HCT116 (cell line): ENCODE measurements around the gene CIAO1. TPM values are rescaled to one million over a fixed set of nuclear protein-coding genes. Genes with fewer than 3 reads are reported as not detected.

ENCODE experiments used
- ATAC-seq: fragments of 200-7000 bp; cut with Tn5 transposase; 2 replicates; pipeline ENCODE4 v1.9.1; 2020; ENCODE audit warnings: mild to moderate bottlenecking, moderate library complexity
- BruUV-seq: library from RNA; stranded (reverse); fragments of 400-500 nt; replicated peaks from 2 replicates; lab custom pipeline; 2021; lab: Mats Ljungman, UMichigan
- CTCF ChIA-PET: fragments of 300-600 bp; sonication (Branson Sonifier 250); formaldehyde crosslinking; loops from one replicate; lab custom pipeline; 2021; ENCODE audit warnings: antibody characterized with exemption; lab: Charles Lee
- POLR2A ChIA-PET: fragments of 300-600, 350-600 bp; sonication (Branson Sonifier 250); formaldehyde crosslinking; loops from one replicate; lab custom pipeline; 2021; ENCODE audit warnings: antibody characterized with exemption; lab: Charles Lee
- RAD21 ChIA-PET, 2 experiments: fragments of 300-600 bp; sonication (Branson Sonifier 250); formaldehyde crosslinking; loops; one replicate each; lab custom pipeline; 2023; ENCODE audit warnings: low total read pairs in 2 of 2; ENCODE audit not compliant: uncharacterized antibody in 2 of 2, unreplicated experiment in 2 of 2, low non-redundant PET in 1 of 2; lab: Charles Lee
- DNase-seq: peaks from one replicate; pipeline ENCODE4 v3.0.0-alpha.2; 2010; ENCODE audit warnings: low read depth, low spot score
- H2AFZ ChIP-seq: fragments of 200-600 bp; shearing (Covaris generic), sonication (generic); 2 replicates; pipeline ENCODE4 v1.6.1; 2017; ENCODE audit warnings: low read depth, mixed run types, mixed read lengths, antibody characterized with exemption, low read length; ENCODE audit not compliant: poor library complexity, severe bottlenecking
- H3K27ac ChIP-seq: 2 replicates; pipeline ENCODE4 v1.5.1; 2012; ENCODE audit warnings: low read depth, low read length
- H3K27me3 ChIP-seq: fragments of 200-600 bp; sonication (generic); 2 replicates; pipeline ENCODE4 v1.6.1; 2016; ENCODE audit warnings: mixed run types, low read length, mixed read lengths; ENCODE audit not compliant: insufficient read depth
- H3K36me3 ChIP-seq, 2 experiments: fragments of 200-500 bp in 1 of 2; fragments of 200-600 bp in 1 of 2; sonication (Bioruptor generic) in 1 of 2; sonication (generic) in 1 of 2; 2 replicates each; pipeline versions ENCODE4 v1.5.1 to v1.6.1; 2014 to 2016; ENCODE audit warnings: low read length in 2 of 2, inconsistent platforms in 1 of 2, mixed read lengths in 1 of 2, mixed run types in 1 of 2; ENCODE audit not compliant: insufficient read depth in 2 of 2, control insufficient read depth in 1 of 2
- H3K4me1 ChIP-seq, 2 experiments: fragments of 200-600 bp in 1 of 2; sonication (generic) in 1 of 2; 2 replicates each; pipeline versions ENCODE4 v1.5.1 to v1.6.1; 2012 to 2017; ENCODE audit warnings: low read length in 2 of 2, inconsistent platforms in 1 of 2, mild to moderate bottlenecking in 1 of 2, mixed read lengths in 1 of 2, mixed run types in 1 of 2, moderate library complexity in 1 of 2; ENCODE audit not compliant: insufficient read depth in 2 of 2, control insufficient read depth in 1 of 2
- H3K4me2 ChIP-seq: fragments of 200-600 bp; sonication (generic); 2 replicates; pipeline ENCODE4 v1.6.1; 2017; ENCODE audit warnings: mixed run types, low read length, mixed read lengths
- H3K4me3 ChIP-seq, 2 experiments: fragments of 200-600 bp in 1 of 2; sonication (generic) in 1 of 2; replicated peaks in 1 of 2; 2 replicates each; pipeline ENCODE4 v1.5.1; 2011 to 2016; ENCODE audit warnings: low read length in 2 of 2, control low read depth in 1 of 2, low read depth in 1 of 2, mild to moderate bottlenecking in 1 of 2, mixed read lengths in 1 of 2, mixed run types in 1 of 2
- H3K79me2 ChIP-seq: fragments of 200-600 bp; sonication (generic); 2 replicates; pipeline ENCODE4 v1.6.1; 2017; ENCODE audit warnings: mild to moderate bottlenecking, mixed run types, low read length, moderate library complexity, mixed read lengths; ENCODE audit not compliant: insufficient read depth
- H3K9ac ChIP-seq: fragments of 200-600 bp; sonication (generic); 2 replicates; pipeline ENCODE4 v1.6.1; 2016; ENCODE audit warnings: low read length, mixed read lengths
- H3K9me2 ChIP-seq: fragments of 200-600 bp; sonication (generic), shearing (Covaris generic); 2 replicates; pipeline ENCODE4 v1.6.1; 2017; ENCODE audit warnings: mixed run types, mild to moderate bottlenecking, moderate library complexity; ENCODE audit not compliant: insufficient read depth
- H3K9me3 ChIP-seq, 2 experiments: fragments of 200-500 bp in 1 of 2; fragments of 200-600 bp in 1 of 2; sonication (Bioruptor generic) in 1 of 2; sonication (generic) in 1 of 2; 2 replicates each; pipeline ENCODE4 v1.6.1; 2014 to 2017; ENCODE audit warnings: low read length in 2 of 2, mixed read lengths in 2 of 2, inconsistent platforms in 1 of 2, low read depth in 1 of 2, mild to moderate bottlenecking in 1 of 2, mixed run types in 1 of 2, moderate library complexity in 1 of 2; ENCODE audit not compliant: control insufficient read depth in 1 of 2, insufficient read depth in 1 of 2
- H4K20me1 ChIP-seq: fragments of 200-600 bp; sonication (generic), shearing (Covaris generic); 2 replicates; pipeline ENCODE4 v1.6.1; 2017; ENCODE audit warnings: mixed run types, mild to moderate bottlenecking, moderate library complexity; ENCODE audit not compliant: insufficient read depth
- EGR1 ChIP-seq: IDR thresholded peaks from 2 replicates; pipeline ENCODE4 v1.6.1; 2012; ENCODE audit warnings: low read depth
- ELF1 ChIP-seq: IDR thresholded peaks from 2 replicates; pipeline ENCODE4 v1.6.1; 2012; ENCODE audit warnings: low read depth, borderline replicate concordance
- JUND ChIP-seq: IDR thresholded peaks from 2 replicates; pipeline ENCODE4 v1.6.1; 2012
- POLR2AphosphoS5 ChIP-seq: IDR thresholded peaks from 2 replicates; pipeline ENCODE4 v1.6.1; 2011; ENCODE audit warnings: mild to moderate bottlenecking, low read depth, low read length, moderate library complexity
- SRF ChIP-seq: IDR thresholded peaks from 2 replicates; pipeline ENCODE4 v1.6.1; 2012; ENCODE audit warnings: low read depth
- intact Hi-C: fragments of 100-400 bp; cut with micrococcal nuclease; formaldehyde crosslinking; loops from 2 replicates; pipeline ENCODE4 v1.10.0; 2022
- total RNA-seq: library from RNA; stranded (reverse); gene quantifications from one replicate; pipeline ENCODE4 v1.2.1, GENCODE V29; 2021; ENCODE audit not compliant: unreplicated experiment
- TF ChIP-seq, protein P1 (sequence below), 3 experiments: fragments of 200-600 bp in 1 of 3; sonication (generic) in 1 of 3; IDR thresholded peaks in 2 of 3; conservative IDR thresholded peaks in 1 of 3; 2 replicates each; pipeline ENCODE4 v1.5.1; 2012 to 2017; ENCODE audit warnings: low read depth in 2 of 3, low read length in 2 of 3, antibody characterized with exemption in 1 of 3, borderline replicate concordance in 1 of 3, control low read depth in 1 of 3, mild to moderate bottlenecking in 1 of 3, mixed read lengths in 1 of 3, mixed run types in 1 of 3, moderate library complexity in 1 of 3; ENCODE audit not compliant: insufficient read depth in 1 of 3

Gene CIAO1
- total RNA-seq, 1 experiment from 2014 or later, result 76.8 TPM

DNA sequence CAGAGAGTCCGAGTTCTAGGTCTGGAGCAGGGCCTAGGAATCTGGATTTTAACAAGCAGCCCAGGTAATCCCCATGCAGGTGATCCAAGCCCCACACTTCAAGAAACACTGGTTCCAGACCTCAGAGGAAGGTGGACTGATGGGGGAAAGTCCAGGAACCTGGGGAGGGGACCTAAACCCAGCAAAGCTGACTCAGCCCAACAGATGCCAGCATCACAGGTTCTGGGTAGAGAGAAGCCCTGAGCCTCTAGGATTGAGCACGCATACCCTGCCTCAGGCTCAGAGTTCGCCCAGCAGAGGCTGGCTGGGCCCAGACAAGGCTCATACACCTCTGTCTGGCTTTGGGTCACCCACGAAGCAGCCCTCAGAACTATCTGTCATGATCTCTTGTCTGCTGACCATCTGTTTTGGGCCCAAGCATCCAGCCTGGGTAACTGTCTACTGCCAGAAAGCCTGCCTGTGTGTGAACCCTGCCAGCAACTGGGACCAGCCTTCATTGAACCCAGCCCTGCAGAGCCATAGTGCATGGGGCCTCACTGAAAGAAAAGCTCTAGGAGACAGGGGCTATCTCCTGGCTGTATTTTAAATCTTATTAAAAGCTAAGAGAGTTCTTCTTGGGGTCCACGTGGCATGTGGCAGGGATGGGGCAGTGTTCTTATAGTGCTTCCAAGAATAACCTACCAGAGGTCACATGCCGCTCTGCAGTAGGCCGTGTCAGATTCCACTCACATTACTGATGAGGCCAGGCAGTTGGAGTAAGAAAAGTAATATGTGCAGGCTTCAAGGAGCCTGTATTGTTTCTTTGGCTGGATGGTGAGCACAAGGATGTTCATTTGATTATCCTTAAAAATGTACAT lies 7.6 kb upstream of the CIAO1 start:
- Histone ChIP-seq H3K4me1 (peaks cover 25 to 37% of the 10 kb centered on the region in 2 experiments), H4K20me1 (no peaks in the 10 kb centered on the region), H3K27ac (no peak overlapping the region), H3K36me3 (peaks cover 3 to 11% of the 10 kb centered on the region in 2 experiments; a peak in 3 of 4 replicates), H3K4me2 (no peak overlapping the region), H2AFZ (no peak overlapping the region), H3K9me3 (no peaks in the 10 kb centered on the region), H3K4me3 (no peak overlapping the region), H3K9ac (no peak overlapping the region), H3K79me2 (peaks cover 48% of the 10 kb centered on the region), H3K9me2 (no peaks in the 10 kb centered on the region), H3K27me3 (no peaks in the 10 kb centered on the region)
- CTCF ChIA-PET, result interaction anchor here (3.4 kb wide), 1 partner anchor 266 kb away, joined by 25 read pairs; the partner anchor contains the start of gene ANKRD36C
- POLR2A ChIA-PET, result no interaction called here
- RAD21 ChIA-PET, result no interaction called here
- BruUV-seq, result no TSS peak
- no peak for DNase-seq
- ATAC-seq, result no peak
- no peak for TF ChIP-seq ELF1
- no peak for TF ChIP-seq JUND
- no peak for TF ChIP-seq EGR1
- TF ChIP-seq POLR2AphosphoS5, result no peak
- no peak for TF ChIP-seq SRF
- TF ChIP-seq, protein P1, sequence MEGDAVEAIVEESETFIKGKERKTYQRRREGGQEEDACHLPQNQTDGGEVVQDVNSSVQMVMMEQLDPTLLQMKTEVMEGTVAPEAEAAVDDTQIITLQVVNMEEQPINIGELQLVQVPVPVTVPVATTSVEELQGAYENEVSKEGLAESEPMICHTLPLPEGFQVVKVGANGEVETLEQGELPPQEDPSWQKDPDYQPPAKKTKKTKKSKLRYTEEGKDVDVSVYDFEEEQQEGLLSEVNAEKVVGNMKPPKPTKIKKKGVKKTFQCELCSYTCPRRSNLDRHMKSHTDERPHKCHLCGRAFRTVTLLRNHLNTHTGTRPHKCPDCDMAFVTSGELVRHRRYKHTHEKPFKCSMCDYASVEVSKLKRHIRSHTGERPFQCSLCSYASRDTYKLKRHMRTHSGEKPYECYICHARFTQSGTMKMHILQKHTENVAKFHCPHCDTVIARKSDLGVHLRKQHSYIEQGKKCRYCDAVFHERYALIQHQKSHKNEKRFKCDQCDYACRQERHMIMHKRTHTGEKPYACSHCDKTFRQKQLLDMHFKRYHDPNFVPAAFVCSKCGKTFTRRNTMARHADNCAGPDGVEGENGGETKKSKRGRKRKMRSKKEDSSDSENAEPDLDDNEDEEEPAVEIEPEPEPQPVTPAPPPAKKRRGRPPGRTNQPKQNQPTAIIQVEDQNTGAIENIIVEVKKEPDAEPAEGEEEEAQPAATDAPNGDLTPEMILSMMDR (IDR thresholded peaks at IDR 0.05 in 2 of 3, conservative IDR thresholded peaks at IDR 0.05 in 1 of 3; ENCODE audit: borderline replicate concordance in 1 of 3, insufficient read depth in 1 of 3, low read depth in 2 of 3, low read length in 2 of 3), result no peak
- intact Hi-C loops, result no loop called here
